ENCODE data around the gene SKAP1. TPM values are rescaled to one million over a fixed set of nuclear protein-coding genes. Genes with fewer than 3 reads are reported as not detected.
"Not testable (repeated sequence)": the region's sequence is repeated elsewhere in the genome, so short reads cannot be mapped to it uniquely, and the experiment has no call there.

The SKAP1 gene
- polyA plus RNA-seq, 3 donors = 0.77 to 1.4 TPM; not detected in 1

DNA sequence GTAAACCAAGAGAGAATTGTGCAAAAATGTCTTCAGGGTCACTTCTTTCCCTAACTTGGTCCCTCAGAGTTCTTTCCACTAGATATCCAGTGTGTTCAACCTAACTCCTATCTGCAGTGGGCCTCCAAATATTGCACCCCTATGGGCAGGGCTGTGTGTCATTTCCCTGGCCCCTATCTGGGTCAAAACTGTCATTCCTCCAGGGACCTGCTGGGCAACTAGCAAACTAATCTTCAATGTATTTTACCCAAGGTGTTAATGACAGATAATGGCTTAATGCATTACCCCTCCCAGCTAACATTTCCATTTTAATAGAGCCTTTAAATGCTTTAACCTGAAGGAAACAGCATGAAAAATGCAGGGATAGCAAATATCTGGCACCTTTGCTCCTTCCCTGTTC, 25.8 kb upstream of the SKAP1 start:
- no peak overlapping the region for H3K27ac ChIP-seq (ENCODE audit: low read depth, low read length)

DNA sequence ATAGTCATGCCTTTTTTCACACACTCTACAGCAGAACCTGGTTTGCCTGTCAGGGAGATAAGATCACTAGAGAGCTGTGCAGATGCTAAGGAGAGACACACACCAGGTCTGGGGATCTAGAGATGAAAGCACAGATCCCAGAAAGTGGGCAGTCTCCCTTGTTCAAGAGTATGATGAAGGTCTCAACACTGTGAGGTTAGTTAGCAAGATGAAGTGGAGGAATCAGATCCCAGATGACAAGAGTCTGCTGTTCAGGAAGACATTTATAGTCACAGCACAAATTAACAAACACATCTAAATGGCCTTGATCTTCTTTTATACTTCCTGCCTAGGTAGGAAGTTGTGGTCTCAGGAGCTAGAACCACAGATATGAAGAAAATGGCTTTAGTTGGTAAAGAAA, 23.4 kb upstream of the SKAP1 start:
- no peak overlapping the region for H3K27ac ChIP-seq (ENCODE audit: low read depth, low read length)

GRCh38 chr17:48451489-48451888, 21.5 kb upstream of the SKAP1 start:
- no peak overlapping the region for H3K27ac ChIP-seq (ENCODE audit: low read depth, low read length)
- 82 to 97% (median 88%) methylated on average over 2 of the region's 2 CpGs for WGBS, 3 donors

DNA sequence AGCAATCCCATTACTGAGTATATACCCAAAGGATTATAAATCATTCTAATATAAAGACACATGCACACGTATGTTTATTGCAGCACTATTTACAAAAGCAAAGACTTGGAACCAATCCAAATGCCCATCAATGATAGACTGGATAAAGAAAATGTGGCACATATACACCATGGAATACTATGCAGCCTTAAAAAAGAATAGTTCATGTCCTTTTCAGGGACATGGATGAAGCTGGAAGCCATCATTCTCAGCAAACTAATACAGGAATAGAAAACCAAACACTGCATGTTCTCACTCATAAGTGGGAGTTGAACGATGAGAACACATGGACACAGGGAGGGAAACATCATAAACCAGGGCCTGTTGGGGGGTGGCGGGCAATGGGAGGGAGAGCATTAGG, 19.3 kb upstream of the SKAP1 start:
- not testable (repeated sequence) for H3K27ac ChIP-seq (ENCODE audit: low read depth, low read length)
- 73 to 92% (median 90%) methylated on average over 3 of the region's 3 CpGs for WGBS, 3 donors

DNA sequence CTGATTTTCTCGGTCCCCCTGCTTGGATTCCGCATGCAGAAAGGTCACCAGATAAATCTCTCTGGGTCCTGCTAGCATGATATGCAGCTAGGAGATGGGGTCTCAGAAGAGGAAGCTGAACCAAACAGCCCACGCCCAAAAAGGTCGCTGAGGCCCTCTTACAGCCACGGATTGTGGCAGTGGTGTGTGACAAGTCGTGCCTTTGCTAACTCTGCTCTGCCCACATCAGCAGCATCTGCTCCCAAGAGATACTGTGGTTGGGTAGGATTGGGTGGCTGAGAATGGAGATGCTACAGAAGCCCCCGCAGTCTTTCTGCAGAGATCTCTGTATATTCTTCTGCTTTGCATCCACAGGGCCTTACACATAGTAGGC, 15.2 kb upstream of the SKAP1 start:
- 74 to 90% (median 88%) methylated on average over 7 of the region's 7 CpGs for WGBS, 3 donors
- H3K27ac ChIP-seq (ENCODE audit: low read depth, low read length) = no peak overlapping the region

GRCh38 chr17:48444516-48445247, 14.7 kb upstream of the SKAP1 start:
- 64 to 84% (median 82%) methylated on average over 22 of the region's 22 CpGs for WGBS, 3 donors
- H3K27ac ChIP-seq (ENCODE audit: low read depth, low read length) = no peak overlapping the region

DNA sequence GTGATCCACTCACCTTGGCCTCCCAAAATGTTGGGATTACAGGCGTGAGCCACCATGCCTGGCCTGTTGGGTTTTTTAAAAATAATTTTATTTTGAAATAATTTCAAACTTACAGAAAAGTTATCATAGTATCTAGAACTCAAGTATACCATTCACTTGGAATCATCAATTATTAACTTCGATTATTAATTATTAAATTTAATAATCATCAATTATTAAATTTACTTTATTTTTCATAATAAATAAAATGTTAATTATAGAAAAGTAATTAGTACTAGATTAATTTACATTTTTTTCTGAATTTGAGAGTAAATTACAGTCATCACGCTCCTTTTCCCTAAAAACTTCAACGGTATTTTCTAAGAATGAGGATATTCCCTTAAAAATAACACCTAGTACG, 13.7 kb upstream of the SKAP1 start:
- 89 to 97% (median 94%) methylated on average over 5 of the region's 5 CpGs for WGBS, 3 donors
- H3K27ac ChIP-seq (ENCODE audit: low read depth, low read length) = no peak overlapping the region

- WGBS, 3 donors = 48 to 82% (median 50%) methylated on average over 3 of the region's 3 CpGs
- H3K27ac ChIP-seq (ENCODE audit: low read depth, low read length) = no peak overlapping the region
These were observed 12.8 kb upstream of the SKAP1 start for GRCh38 chr17:48442819-48443218.

- H3K27ac ChIP-seq (ENCODE audit: low read depth, low read length) = no peak overlapping the region
- 89 to 93% (median 90%) methylated on average over 4 of the region's 4 CpGs for WGBS, 3 donors
These were observed 11.8 kb upstream of the SKAP1 start for GRCh38 chr17:48441862-48442261.

DNA sequence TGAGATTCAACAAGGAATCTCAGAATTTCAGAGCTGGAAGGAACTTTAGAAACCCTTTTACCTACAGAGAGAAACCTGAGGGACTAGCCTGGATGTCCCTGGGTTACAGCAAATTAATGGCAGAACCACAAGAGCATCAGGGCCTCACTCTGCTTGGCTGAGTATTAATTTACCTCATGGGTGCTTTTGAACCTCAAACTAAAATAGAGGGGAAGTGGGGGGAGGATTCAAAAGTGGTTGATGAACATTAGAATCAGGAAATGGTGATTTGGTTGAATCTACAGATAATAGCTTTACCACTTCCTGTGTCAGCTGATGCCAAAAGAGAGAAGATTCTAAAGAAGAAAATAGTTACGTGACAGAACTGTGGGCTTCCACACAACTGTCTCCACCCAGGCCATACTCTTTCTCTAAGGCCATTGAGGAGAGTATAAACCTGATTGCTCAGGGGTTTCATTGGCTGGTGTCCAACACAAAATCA, 11.3 kb upstream of the SKAP1 start:
- H3K27ac ChIP-seq (ENCODE audit: low read depth, low read length) = no peak overlapping the region
- WGBS, 3 donors = 29 to 89% (median 47%) methylated on average over 1 of the region's 1 CpG

- no peak overlapping the region for H3K27ac ChIP-seq (ENCODE audit: low read depth, low read length)
- WGBS, 3 donors = 64 to 77% (median 73%) methylated on average over 2 of the region's 2 CpGs
These were observed 10.7 kb upstream of the SKAP1 start for GRCh38 chr17:48440669-48441068.

DNA sequence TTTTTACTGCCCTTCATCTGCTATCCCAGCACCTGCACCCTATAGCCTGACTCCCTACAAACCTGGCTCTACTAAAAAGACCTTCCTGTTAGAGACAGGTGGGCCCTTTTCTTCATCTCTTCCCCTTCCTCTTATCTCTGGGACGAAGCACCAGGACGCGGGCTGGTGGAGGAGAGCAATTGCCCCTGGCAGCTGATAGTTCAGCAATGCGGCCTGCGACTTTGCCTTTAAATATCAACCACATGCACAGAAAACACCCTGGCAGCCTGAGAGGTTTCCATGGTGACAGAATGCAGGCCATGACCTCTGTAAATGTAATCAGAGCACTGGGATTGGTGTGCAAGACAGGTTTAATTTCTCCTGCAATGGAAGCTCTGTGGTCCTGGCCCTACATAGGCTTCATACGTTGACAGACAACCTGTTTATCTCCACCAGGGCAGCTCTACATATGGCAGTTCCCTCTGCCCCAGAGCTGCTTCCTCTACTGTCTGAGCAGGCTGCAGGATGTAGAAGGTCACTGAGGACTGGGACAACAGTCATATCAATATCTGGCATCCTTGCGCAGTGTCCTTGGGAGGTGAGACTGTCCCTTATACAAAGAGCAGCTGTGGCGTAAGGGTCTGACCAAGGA, 10.0 kb upstream of the SKAP1 start:
- whole genome bisulfite sequencing, 3 donors = 71 to 80% (median 78%) methylated on average over 8 of the region's 8 CpGs
- H3K27ac ChIP-seq (ENCODE audit: low read depth, low read length) = no peak overlapping the region

DNA sequence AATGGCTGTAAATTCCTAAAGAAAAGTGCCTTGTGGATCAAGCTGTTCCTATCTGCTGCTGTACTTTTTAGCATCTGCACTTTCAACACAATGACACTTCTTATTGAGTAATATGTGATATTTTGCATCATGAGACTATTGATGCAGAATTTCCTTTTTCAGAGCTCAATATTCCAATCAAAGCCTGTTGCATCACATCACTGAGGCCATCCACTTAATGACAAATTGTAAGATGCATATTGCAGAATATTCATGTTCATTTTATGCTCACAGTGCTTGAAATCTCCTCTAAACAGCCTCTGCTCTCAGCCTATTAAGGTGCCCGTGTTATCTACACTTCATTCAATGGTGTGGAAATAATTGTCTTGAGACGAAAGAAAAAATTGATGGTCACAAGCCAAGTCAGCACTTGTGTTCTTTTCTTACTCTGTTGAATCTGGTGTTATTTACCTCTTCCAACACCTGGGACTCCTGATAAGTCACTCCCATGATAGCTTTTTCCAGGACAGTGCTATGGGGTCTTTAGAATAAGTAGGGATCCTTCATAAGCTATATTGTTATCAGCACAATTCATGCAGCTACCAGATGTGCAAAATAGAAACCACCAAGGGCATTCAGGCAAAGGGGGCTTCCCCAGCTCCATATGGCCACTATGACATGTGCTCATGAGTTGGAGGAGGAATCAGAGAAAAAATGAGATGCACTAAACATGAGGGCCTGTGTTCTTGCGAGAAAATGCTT, 9.3 kb upstream of the SKAP1 start:
- 69 to 91% (median 88%) methylated on average over 3 of the region's 3 CpGs for WGBS, 3 donors
- no peak overlapping the region for H3K27ac ChIP-seq (ENCODE audit: low read depth, low read length)

GRCh38 chr17:48438516-48439061, 8.6 kb upstream of the SKAP1 start:
- no peak overlapping the region for H3K27ac ChIP-seq (ENCODE audit: low read depth, low read length)
- WGBS, 3 donors = 54 to 66% (median 56%) methylated on average over 3 of the region's 3 CpGs

DNA sequence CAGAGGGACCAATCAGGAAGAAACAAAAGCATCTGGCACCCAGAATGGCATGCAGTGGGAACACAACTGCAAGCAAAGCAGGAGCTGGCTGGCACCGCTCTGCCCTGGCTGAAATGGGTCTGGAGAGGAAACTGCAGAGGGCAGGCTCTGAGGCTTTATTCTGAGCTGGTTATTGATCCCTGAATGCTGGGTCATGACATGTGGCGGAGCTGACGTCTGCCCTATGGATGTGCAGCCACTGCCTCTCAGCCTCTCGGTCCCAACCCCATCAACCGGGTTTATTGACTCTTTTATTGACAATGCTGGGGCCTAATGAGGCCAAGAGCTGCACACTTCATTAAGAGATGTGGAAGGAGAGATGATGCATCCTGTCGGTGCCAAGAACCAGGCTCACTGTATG, 3.9 kb upstream of the SKAP1 start:
- 42 to 95% (median 92%) methylated on average over 6 of the region's 6 CpGs for WGBS, 3 donors
- H3K27ac ChIP-seq (ENCODE audit: low read depth, low read length) = no peak overlapping the region

DNA sequence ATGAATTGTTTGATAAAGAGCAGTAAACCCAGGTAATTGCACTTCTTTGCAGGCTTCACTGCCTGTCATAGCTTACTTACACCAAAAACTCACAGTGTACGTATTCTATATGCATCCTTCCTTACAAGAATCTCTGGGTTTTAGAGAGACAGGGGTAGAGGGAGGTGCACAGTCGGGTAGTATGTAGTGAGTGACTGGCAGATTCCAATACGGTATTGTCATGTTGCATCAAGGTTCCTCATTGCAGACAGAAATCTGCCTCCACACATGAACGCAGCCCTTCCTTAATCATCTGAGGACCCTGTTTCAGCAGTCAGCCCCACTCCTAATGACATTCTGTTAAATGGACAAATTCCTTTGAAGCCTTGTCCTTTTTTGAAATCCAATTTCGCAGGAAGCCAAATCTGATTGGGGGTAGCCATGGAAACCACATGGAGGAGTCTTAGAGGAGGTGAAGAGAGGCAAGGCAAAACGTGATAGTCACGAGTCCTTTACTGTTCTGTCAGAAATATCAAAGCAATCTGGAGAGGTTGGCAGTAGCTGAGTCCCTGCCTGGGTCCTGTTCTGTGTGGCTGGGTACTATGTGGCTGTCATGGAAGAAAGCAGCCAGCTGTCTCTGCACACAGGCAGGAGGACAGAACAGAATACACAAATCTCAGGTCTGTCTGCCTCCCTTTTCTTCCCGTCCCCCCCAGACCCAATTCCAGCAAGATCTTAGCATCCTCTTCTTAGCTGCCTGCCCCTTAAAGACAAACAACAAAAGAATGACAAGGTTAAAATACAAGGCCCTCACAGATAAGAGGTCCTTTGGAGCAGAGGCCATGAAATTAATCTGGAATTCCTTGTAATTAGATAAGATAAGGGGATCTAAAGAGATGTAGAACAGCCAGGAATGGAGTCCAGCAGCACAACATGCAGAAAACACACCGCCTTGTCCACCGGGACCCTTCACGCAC, 3.1 kb upstream of the SKAP1 start:
- H3K27ac ChIP-seq (ENCODE audit: low read depth, low read length) = no peak overlapping the region
- 42 to 81% (median 80%) methylated on average over 11 of the region's 11 CpGs for WGBS, 3 donors

DNA sequence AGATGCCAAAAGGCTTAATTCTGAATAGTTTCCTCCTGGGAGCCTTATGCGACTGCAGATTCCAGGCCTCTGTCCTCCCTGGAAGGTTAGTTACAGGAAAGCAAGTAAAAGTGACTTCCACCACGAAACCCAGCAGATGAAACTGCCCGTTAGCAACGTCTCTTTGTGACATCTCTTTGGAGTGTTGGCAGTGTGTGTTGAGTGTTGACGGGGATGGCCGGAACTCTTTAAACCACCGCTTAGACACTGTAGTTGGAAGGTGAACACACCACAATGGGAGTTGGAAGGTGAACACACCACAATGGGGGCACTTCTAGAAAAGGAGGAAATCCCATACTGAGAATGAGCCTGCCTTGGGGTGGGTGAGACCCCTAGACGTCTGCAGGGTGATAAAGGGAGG, 858 bp downstream of the SKAP1 start:
- 65 to 75% (median 72%) methylated on average over 8 of the region's 8 CpGs for WGBS, 3 donors
- no peak overlapping the region for H3K27ac ChIP-seq (ENCODE audit: low read depth, low read length)

DNA sequence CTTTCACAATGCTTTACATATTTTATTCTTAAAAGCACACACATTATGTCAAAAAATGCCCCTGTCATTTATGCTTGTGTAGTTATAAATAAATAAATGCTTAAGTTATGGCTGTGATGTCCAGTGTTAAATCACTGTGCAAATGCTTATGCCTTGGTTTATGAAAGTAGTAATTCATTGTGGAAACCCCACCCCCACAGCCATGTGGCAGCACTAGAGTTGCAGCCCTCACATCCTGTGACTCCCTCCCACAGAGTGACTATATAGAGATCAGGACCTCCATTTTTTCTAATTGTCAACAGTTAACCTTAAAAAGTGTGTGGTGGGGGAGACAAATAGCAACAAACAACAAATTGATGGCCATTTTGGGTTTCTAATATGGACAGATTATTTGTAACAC, 2.4 kb downstream of the SKAP1 start:
- no peak overlapping the region for H3K27ac ChIP-seq (ENCODE audit: low read depth, low read length)

Measured in adipose tissue (tissue), 3 donors.